ENCODE data around the gene FGFR2.

FGFR2 gene

DNA sequence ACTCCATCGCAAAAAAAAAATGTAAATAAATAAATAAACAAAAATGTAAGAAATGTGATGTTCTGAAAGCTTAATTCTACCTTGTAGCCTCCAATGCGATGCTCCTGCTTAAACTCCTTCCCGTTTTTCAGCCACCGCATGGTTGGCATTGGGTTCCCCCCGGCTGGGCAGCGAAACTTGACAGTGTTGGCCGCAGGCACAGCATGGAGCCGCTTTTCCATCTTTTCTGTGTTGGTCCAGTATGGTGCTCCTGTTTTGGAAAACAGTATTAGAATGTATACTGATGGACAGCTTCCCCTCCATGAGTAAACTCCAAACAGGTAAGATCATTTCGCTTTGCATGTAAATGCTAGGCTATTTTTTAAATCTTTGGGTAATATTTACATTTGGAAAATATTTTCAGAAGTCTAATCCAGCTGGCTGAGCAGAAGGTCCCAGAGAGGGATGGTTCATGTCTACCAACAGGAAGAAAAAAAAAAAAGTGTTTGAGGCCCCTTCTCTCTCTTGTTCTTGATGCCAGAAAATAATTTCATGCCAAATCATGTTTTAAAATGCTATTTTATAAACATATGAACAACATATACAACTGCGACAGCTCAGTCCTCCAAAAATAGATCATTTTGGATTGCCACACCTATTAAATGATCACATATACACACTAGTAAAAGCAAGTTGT lies 46.9 kb downstream of the FGFR2 start:
- DNase-seq, result no peak

DNA sequence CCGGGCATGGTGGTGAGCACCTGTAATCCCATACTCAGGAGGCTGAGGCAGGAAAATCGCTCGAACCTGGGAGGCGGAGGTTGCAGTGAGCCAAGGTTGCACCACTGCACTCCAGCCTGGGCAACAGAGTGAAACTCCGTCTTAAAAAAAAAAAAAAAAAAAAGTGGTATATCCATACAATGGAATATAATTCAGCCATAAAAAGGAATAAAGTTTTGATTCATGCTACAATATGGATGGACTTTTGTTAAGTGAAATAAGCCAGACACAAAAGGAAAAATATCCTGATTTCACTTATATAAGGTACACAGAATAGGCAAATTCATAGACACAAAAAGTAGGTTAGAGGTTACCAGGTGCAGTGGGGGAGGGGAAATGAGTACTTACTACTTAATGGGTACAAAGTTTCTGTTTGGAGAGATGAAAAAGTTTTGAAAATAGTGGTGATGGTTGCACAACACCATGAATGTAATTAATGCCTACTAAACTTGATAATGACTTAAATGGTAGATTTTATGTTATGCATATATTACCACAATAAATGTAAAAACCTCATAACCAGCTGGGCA lies 53.9 kb downstream of the FGFR2 start:
- DNase-seq, result no peak

GRCh38 chr10:121543545-121543944 lies 54.7 kb downstream of the FGFR2 start:
- DNase-seq, result no peak

- DNase-seq, result no peak
These were observed 56.7 kb downstream of the FGFR2 start for GRCh38 chr10:121541450-121542120.

GRCh38 chr10:121540732-121541395 lies 57.4 kb downstream of the FGFR2 start:
- DNase-seq, result no peak

GRCh38 chr10:121539786-121540185 lies 58.5 kb downstream of the FGFR2 start:
- no peak for DNase-seq

- DNase-seq, result no peak
These were observed 61.8 kb downstream of the FGFR2 start for GRCh38 chr10:121536310-121536913.

DNA sequence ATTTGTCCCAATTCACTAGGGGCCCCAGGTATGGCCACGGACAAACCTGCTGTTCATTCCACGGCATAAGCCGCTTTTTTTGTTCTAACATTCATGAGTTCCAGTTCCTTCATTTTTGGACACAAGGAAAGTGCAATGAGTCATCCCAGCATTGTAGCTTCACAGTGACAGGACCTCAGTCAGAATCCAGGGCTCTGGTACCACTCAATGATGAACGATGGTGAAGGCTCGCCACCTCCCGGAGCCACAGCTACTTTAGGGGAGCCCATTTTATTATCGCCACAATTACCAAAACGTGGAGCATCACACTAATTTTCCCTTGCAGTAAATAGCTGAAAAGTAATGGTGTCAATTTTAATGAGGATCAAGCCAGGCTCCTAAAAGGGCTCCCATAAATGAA lies 62.9 kb downstream of the FGFR2 start:
- no peak for DNase-seq

DNA sequence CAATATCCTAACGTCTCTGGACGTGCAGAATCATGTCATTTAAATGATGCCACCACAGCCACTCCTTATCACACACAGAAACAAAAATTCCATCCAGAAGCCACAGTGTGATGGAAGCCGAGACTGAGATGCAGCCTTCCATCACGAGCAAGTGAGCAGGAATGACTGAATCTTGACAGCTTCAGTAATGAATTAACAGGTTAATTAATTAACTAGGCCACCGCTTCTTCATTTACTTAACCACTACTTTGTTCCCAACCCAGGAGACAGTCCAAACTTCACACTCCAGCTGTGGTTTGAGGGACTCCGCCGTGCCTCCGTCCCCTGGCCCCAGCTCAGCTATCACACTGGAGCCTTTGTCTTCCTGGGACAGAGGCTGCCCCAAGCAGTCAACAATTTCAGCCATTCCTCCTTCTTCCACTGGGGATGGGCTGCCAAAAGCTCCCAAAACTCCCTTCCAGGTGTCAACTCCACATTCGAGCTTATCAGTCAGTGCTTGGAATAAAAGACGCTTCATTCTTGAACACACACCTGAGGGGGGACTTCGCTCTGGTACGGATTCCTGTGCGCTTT lies 65.9 kb downstream of the FGFR2 start:
- DNase-seq, result no peak

DNA sequence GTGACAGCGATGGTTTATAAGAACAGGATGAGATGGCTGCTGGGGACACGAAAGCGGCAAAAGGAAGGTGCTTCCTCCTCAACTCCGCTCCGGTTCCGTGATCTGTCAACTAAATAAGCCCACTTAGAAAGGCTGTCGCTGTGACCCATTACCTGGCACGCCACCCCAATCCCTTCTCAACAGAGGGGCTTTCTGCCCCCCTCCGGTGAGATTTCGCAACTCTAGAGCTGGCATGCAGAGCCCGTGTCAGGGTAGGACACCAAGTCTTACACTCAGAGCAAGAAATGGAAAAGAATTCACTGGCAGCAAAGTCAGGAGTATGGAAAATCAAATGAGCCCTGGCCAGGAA lies 66.4 kb downstream of the FGFR2 start:
- DNase-seq, result no peak

DNA sequence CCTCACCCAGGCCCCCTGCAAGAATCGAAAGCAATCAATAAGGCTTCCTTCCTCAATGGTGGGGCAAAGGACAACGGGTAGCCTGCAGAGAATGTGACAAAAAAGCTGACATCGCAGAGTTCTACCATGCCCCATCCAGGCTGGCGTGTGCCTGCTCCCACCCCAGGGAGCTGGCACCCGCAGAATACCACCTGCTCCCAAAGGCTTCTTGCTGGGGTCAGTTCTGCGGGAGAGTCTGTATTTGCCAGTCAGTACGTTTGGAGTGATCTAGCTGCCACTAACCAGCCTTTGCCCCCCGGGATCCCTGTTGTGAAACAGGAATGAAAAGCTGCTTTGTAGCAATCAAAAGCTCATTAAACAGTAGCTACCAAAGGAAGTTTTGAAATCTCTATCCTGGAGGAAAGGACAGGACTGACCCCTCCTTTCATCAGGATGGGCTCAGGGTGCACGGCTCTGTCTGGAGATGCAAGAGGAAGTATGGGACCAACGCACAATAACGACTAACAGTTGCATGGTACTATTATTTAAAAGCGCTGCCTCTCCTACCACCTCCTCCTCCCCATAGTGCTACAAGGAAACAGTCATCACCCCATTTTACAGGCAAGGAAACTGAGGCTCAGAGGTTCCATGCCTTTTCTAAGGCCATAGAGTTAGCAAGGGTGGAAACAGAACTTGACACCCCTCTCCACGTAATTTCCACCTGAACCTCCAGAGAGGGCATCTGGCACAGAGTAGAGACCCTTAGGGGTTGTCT lies 67.0 kb downstream of the FGFR2 start:
- DNase-seq, result no peak

- DNase-seq, result no peak
These were observed 67.7 kb downstream of the FGFR2 start for GRCh38 chr10:121530481-121531075.

- no peak for DNase-seq
These were observed 70.6 kb downstream of the FGFR2 start for GRCh38 chr10:121527690-121528089.

DNA sequence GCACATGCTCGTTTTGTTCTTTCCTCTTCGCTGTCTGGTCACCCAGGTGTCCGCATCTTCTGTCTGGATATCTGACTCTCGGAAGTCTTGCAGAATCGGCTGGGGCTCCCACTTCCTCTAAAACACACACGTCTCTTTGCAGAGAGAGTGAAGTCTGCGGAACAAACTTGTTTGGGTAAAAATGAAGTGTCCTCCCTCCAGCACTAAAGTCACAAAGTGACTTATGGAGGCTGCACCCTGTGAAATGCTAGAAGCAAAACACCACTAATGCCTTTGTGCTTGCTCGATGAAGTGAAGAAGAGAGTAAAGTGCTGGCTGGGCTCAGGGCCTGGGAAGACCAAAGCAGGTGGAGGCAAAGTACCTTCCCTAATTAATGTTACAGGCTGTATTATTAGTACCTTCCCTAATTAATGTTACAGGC lies 71.4 kb downstream of the FGFR2 start:
- DNase-seq, result no peak

DNA sequence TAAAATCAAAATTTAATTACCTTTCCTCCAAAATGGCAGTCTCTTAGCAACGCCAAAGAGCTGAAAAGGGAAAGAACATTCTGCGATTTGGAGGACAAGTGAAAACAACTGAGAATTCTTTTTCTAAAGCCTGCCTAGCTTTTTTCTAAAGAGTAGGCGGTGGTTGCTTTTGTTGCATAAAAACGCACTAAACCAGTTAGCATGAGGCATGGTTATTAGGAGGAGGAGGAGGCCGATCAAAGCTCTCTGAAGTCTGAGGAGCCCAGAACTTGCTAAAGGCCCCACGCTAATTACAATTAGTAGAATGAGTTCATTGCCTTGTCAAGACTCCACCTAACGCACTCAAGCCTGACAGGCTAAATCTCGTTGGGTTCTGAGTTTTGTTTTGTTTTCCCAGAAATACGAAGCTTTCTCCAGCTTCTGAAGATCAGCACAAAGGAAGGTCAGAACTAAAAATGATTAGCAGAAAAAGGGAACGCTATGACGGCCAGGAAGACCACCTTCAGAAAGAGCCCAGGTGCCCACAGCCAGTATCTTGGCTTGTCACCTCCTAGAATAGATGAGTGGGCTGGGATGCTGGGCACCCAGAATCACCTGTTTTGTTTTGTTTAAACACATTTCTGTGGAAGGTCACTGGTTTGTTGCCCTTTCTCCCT lies 72.0 kb downstream of the FGFR2 start:
- no peak for DNase-seq

GRCh38 chr10:121525251-121526134 lies 72.8 kb downstream of the FGFR2 start:
- DNase-seq, result no peak

GRCh38 chr10:121524157-121524817 lies 74.0 kb downstream of the FGFR2 start:
- DNase-seq, result no peak

DNA sequence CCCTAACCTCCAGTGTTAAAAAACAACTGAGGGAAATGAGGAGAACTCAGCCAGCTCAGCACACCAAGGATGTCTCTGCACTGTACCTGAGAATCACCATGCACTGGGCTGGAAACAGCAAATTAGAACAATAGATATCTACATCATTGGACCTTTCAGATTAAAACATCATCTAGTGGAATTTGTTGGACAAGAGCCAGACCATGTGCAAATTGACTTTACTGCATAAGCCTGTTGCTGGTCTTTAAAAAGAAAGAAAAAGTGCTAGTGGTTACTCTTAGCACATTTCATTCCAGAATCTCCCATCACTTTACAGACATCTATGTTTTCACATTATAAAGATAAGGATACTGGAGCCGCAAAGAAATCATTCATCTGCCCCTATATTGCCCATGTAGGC lies 75.4 kb downstream of the FGFR2 start:
- DNase-seq, result no peak

DNA sequence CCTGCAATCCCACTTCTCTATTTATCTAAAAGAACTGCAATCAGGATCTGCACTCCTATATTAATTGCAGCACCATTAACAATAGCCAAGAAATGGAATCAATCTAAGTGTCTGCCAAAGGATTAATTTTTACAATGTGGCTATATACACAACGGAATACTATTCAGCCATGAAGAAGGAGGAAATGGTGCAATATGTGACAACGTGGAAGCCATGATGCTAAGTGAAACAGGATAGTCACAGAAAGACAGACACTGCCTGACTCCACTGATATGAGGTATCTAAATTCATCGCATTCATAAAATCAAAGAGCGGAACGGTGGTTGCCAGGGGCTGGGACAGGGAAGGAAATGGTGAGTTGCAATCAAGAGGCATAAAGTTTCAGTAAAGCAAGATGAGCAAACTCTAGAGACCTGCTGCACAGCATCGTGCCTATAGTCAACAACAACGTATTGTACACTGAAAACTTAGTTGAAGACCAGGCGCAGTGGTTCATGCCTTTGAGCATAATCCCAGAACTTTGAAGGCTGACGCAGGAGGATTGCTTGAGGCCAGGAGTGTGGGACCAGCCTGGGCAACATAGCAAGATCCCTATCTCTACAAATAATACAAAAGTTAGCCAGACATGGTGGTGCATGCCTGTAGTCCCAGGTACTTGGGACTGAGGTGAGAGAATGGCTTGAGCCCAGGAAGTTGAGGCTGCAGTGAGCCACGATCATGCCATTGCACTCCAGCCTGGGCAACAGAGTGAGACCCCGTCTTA lies 76.3 kb downstream of the FGFR2 start:
- no peak for DNase-seq

Measured in activated T-cell treated with anti-CD3 and anti-CD28 coated beads, Interleukin-2, amount 50 U/mL, for 1 hour (primary cell).